PFSK-1 (cell line): ENCODE data around the gene CAMTA1.

Source experiments
- FOXP2 ChIP-seq: optimal IDR thresholded peaks from 2 replicates; pipeline ENCODE3; 2011; ENCODE audit warnings: borderline replicate concordance, control low read depth, inconsistent platforms; ENCODE audit not compliant: insufficient read depth; ENCODE audit errors: extremely low read length, extremely low read depth
- POLR2AphosphoS5 ChIP-seq: IDR thresholded peaks from 2 replicates; pipeline ENCODE4 v1.6.1; 2012; ENCODE audit warnings: low read depth, mild to moderate bottlenecking, control low read depth, low read length, moderate library complexity
- REST ChIP-seq, 2 experiments: IDR thresholded peaks; 2 replicates each; pipeline versions ENCODE4 v1.6.1 to v1.8.0; 2011 to 2012; ENCODE audit warnings: low read depth in 2 of 2, low read length in 2 of 2, control low read depth in 1 of 2, inconsistent platforms in 1 of 2, mild to moderate bottlenecking in 1 of 2, moderate library complexity in 1 of 2; ENCODE audit not compliant: insufficient read depth in 1 of 2
- SIN3A ChIP-seq: IDR thresholded peaks from 2 replicates; pipeline ENCODE4 v1.6.1; 2012; ENCODE audit warnings: mild to moderate bottlenecking, low read length, moderate library complexity, borderline replicate concordance; ENCODE audit not compliant: insufficient read depth
- TAF1 ChIP-seq: IDR thresholded peaks from 2 replicates; pipeline ENCODE4 v1.6.1; 2012; ENCODE audit warnings: low read length, control low read depth, borderline replicate concordance; ENCODE audit not compliant: insufficient read depth

Gene CAMTA1

GRCh38 chr1:7375781-7376660 is 590.8 kb downstream of the CAMTA1 start:
- no peak for TF ChIP-seq REST (IDR thresholded peaks at IDR 0.05; ENCODE audit: insufficient read depth in 1 of 2, low read depth in 2 of 2, low read length in 2 of 2)

- TF ChIP-seq TAF1 (no peak), POLR2AphosphoS5 (no peak)
Measured at GRCh38 chr1:7376676-7377075, 591.4 kb downstream of the CAMTA1 start.

GRCh38 chr1:7378346-7379130 is 593.3 kb downstream of the CAMTA1 start:
- TF ChIP-seq POLR2AphosphoS5, result no peak

GRCh38 chr1:7379441-7379971 is 594.3 kb downstream of the CAMTA1 start:
- TF ChIP-seq REST (IDR thresholded peaks at IDR 0.05; ENCODE audit: insufficient read depth in 1 of 2, low read depth in 2 of 2, low read length in 2 of 2) (no peak), TAF1 (no peak), SIN3A (no peak), POLR2AphosphoS5 (no peak), FOXP2 (no peak)

DNA sequence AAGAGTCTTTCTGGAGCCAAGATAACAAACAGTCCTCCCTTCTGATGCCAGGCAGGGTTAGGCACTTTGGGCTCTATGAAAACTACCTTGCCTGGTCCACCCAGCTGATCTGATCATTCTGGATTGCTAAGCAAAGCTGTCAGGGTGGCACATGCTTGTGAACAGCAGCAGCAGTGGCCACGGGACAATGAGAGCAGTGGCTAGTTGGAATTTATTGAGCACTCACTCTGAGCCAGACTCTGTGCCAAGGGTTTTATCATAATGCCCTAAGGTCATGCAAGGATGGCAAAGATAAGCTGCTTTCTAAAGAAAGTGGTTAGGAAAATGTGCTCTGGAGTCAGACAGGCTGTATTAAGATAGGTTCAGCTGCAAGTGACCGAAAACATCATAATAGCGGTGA is 595.5 kb downstream of the CAMTA1 start:
- TF ChIP-seq SIN3A (no peak), FOXP2 (no peak), REST (IDR thresholded peaks at IDR 0.05; ENCODE audit: insufficient read depth in 1 of 2, low read depth in 2 of 2, low read length in 2 of 2) (no peak), POLR2AphosphoS5 (no peak), TAF1 (no peak)

GRCh38 chr1:7382971-7383370 is 597.7 kb downstream of the CAMTA1 start:
- TF ChIP-seq REST (IDR thresholded peaks at IDR 0.05; ENCODE audit: insufficient read depth in 1 of 2, low read depth in 2 of 2, low read length in 2 of 2) (no peak), SIN3A (no peak), FOXP2 (no peak), POLR2AphosphoS5 (no peak), TAF1 (no peak)
